BLaER1 treated with 17β-estradiol and CSF1 and Interleukin-3, amounts not matched to agents 10 nM and 100 nM (cell line): Measurements from ENCODE around the gene KCNK18.

Experiments
- H3K27ac ChIP-seq, 11 experiments: shearing (Covaris generic); formaldehyde crosslinking; 2 replicates each; pipeline ENCODE4 v1.8.1; 2022
- H3K27me3 ChIP-seq, 11 experiments: shearing (Covaris generic); formaldehyde crosslinking; 2 replicates each; pipeline ENCODE4 v1.8.1; 2022
- H3K36me3 ChIP-seq, 11 experiments: shearing (Covaris generic); formaldehyde crosslinking; 2 replicates each; pipeline ENCODE4 v1.8.1; 2022
- H3K4me1 ChIP-seq, 10 experiments: shearing (Covaris generic); formaldehyde crosslinking; 2 replicates each; pipeline ENCODE4 v1.8.1; 2022
- H3K4me2 ChIP-seq, 11 experiments: shearing (Covaris generic); formaldehyde crosslinking; 2 replicates each; pipeline ENCODE4 v1.8.1; 2022
- H3K4me3 ChIP-seq, 10 experiments: shearing (Covaris generic); formaldehyde crosslinking; 2 replicates each; pipeline ENCODE4 v1.8.1; 2022
- H3K9ac ChIP-seq, 11 experiments: shearing (Covaris generic); formaldehyde crosslinking; 2 replicates each; pipeline ENCODE4 v1.8.1; 2022
- H3K9me3 ChIP-seq, 11 experiments: shearing (Covaris generic); formaldehyde crosslinking; replicated peaks in 1 of 11; 2 replicates each; pipeline ENCODE4 v1.8.1; 2022
- H4K20me1 ChIP-seq, 11 experiments: shearing (Covaris generic); formaldehyde crosslinking; 2 replicates each; pipeline ENCODE4 v1.8.1; 2022
- Cebpa-rat ChIP-seq, 11 experiments: shearing (Covaris generic); IDR thresholded peaks; 2 replicates each; pipeline ENCODE4 v1.8.1; 2022

Gene KCNK18

GRCh38 chr10:117249493-117250093 lies 52.3 kb downstream of the KCNK18 start:
- H3K27ac ChIP-seq: no peak overlapping the region
- H3K4me2 ChIP-seq: no peak overlapping the region
- H3K4me1 ChIP-seq: peaks cover 0 to 5% (median 0%) of the 10 kb centered on the region in 10 experiments; a peak in 1 of 20 replicates
- H3K36me3 ChIP-seq: no peaks in the 10 kb centered on the region
- H3K27me3 ChIP-seq: no peaks in the 10 kb centered on the region
- no peak overlapping the region for H3K4me3 ChIP-seq
- no peaks in the 10 kb centered on the region for H4K20me1 ChIP-seq
- no peaks in the 10 kb centered on the region for H3K9me3 ChIP-seq
- TF ChIP-seq Cebpa-rat (IDR thresholded peaks at IDR 0.05): no peak
- H3K9ac ChIP-seq: no peak overlapping the region

GRCh38 chr10:117250411-117250810 lies 53.1 kb downstream of the KCNK18 start:
- no peak overlapping the region for H3K9ac ChIP-seq
- no peaks in the 10 kb centered on the region for H3K9me3 ChIP-seq
- no peak for TF ChIP-seq Cebpa-rat (IDR thresholded peaks at IDR 0.05)
- peaks cover 0 to 5% (median 0%) of the 10 kb centered on the region in 10 experiments; a peak in 1 of 20 replicates for H3K4me1 ChIP-seq
- no peak overlapping the region for H3K4me3 ChIP-seq
- no peaks in the 10 kb centered on the region for H3K36me3 ChIP-seq
- no peaks in the 10 kb centered on the region for H3K27me3 ChIP-seq
- H3K4me2 ChIP-seq: no peak overlapping the region
- no peak overlapping the region for H3K27ac ChIP-seq
- H4K20me1 ChIP-seq: no peaks in the 10 kb centered on the region

- H3K27me3 ChIP-seq: no peaks in the 10 kb centered on the region
- no peak overlapping the region for H3K4me3 ChIP-seq
- peaks cover 0 to 5% (median 2%) of the 10 kb centered on the region in 10 experiments; a peak in 10 of 20 replicates for H3K4me1 ChIP-seq
- H3K27ac ChIP-seq: no peak overlapping the region
- no peak for TF ChIP-seq Cebpa-rat (IDR thresholded peaks at IDR 0.05)
- no peaks in the 10 kb centered on the region for H3K36me3 ChIP-seq
- H3K9ac ChIP-seq: no peak overlapping the region
- no peaks in the 10 kb centered on the region for H4K20me1 ChIP-seq
- no peak overlapping the region for H3K4me2 ChIP-seq
- H3K9me3 ChIP-seq: no peaks in the 10 kb centered on the region
Observed at GRCh38 chr10:117253908-117254307, 56.6 kb downstream of the KCNK18 start.

- Histone ChIP-seq H3K4me1 (peaks cover 0 to 7% (median 5%) of the 10 kb centered on the region in 10 experiments; a peak in 15 of 20 replicates), H3K4me2 (no peak overlapping the region), H4K20me1 (no peaks in the 10 kb centered on the region), H3K4me3 (no peak overlapping the region), H3K9me3 (no peaks in the 10 kb centered on the region), H3K27ac (no peak overlapping the region), H3K27me3 (no peaks in the 10 kb centered on the region), H3K9ac (no peak overlapping the region), H3K36me3 (no peaks in the 10 kb centered on the region)
- TF ChIP-seq Cebpa-rat (IDR thresholded peaks at IDR 0.05): no peak
Observed at GRCh38 chr10:117254338-117254737, 57.0 kb downstream of the KCNK18 start.

- H3K27me3 ChIP-seq: no peaks in the 10 kb centered on the region
- no peak for TF ChIP-seq Cebpa-rat (IDR thresholded peaks at IDR 0.05)
Observed at GRCh38 chr10:117254774-117255735, 57.8 kb downstream of the KCNK18 start.

GRCh38 chr10:117255835-117256460 lies 58.7 kb downstream of the KCNK18 start:
- H4K20me1 ChIP-seq: no peaks in the 10 kb centered on the region
- H3K9ac ChIP-seq: no peak overlapping the region
- no peak for TF ChIP-seq Cebpa-rat (IDR thresholded peaks at IDR 0.05)
- no peak overlapping the region for H3K27ac ChIP-seq
- H3K9me3 ChIP-seq: no peaks in the 10 kb centered on the region
- no peaks in the 10 kb centered on the region for H3K27me3 ChIP-seq
- H3K4me3 ChIP-seq: no peak overlapping the region
- no peaks in the 10 kb centered on the region for H3K36me3 ChIP-seq
- no peak overlapping the region for H3K4me2 ChIP-seq
- peaks cover 0 to 23% (median 6%) of the 10 kb centered on the region in 10 experiments; a peak in 14 of 20 replicates for H3K4me1 ChIP-seq

More at GRCh38 chr10:117254774-117255735, 57.8 kb downstream of the KCNK18 start:
- Histone ChIP-seq H3K27ac (no peak overlapping the region), H3K9me3 (no peaks in the 10 kb centered on the region), H3K4me2 (no peak overlapping the region), H3K4me3 (no peak overlapping the region), H4K20me1 (no peaks in the 10 kb centered on the region), H3K36me3 (no peaks in the 10 kb centered on the region), H3K9ac (no peak overlapping the region), H3K4me1 (peaks cover 0 to 14% (median 6%) of the 10 kb centered on the region in 10 experiments; a peak in 14 of 20 replicates)

GRCh38 chr10:117256910-117257309 lies 59.6 kb downstream of the KCNK18 start:
- Histone ChIP-seq H3K36me3 (no peaks in the 10 kb centered on the region), H4K20me1 (no peaks in the 10 kb centered on the region), H3K4me3 (no peak overlapping the region), H3K4me2 (no peak overlapping the region), H3K9me3 (no peaks in the 10 kb centered on the region), H3K27me3 (no peaks in the 10 kb centered on the region), H3K27ac (no peak overlapping the region), H3K9ac (no peak overlapping the region), H3K4me1 (peaks cover 0 to 26% (median 6%) of the 10 kb centered on the region in 10 experiments; a peak in 14 of 20 replicates)
- peak in 2 of 11 experiments; percentile 17 to 37; a peak in 1 of 22 replicates for TF ChIP-seq Cebpa-rat (IDR thresholded peaks at IDR 0.05)

- Histone ChIP-seq H3K9me3 (no peaks in the 10 kb centered on the region), H3K36me3 (no peaks in the 10 kb centered on the region)
- no peak for TF ChIP-seq Cebpa-rat (IDR thresholded peaks at IDR 0.05)
Observed at GRCh38 chr10:117257721-117258120, 60.4 kb downstream of the KCNK18 start.

GRCh38 chr10:117259279-117259678 lies 62.0 kb downstream of the KCNK18 start:
- no peak overlapping the region for H3K4me3 ChIP-seq
- H3K4me2 ChIP-seq: peak overlapping the region in 10 of 11 experiments; percentile 1 to 59 (median 25); a peak in 9 of 22 replicates
- H3K9me3 ChIP-seq: no peaks in the 10 kb centered on the region
- H3K27me3 ChIP-seq: no peaks in the 10 kb centered on the region
- no peaks in the 10 kb centered on the region for H3K36me3 ChIP-seq
- H3K9ac ChIP-seq: no peak overlapping the region
- no peak for TF ChIP-seq Cebpa-rat (IDR thresholded peaks at IDR 0.05)
- peaks cover 0 to 26% (median 6%) of the 10 kb centered on the region in 10 experiments; a peak in 14 of 20 replicates for H3K4me1 ChIP-seq
- H3K27ac ChIP-seq: no peak overlapping the region
- no peaks in the 10 kb centered on the region for H4K20me1 ChIP-seq

More at GRCh38 chr10:117257721-117258120, 60.4 kb downstream of the KCNK18 start:
- H3K27ac ChIP-seq: no peak overlapping the region
- no peak overlapping the region for H3K4me2 ChIP-seq
- no peaks in the 10 kb centered on the region for H3K27me3 ChIP-seq
- H3K9ac ChIP-seq: no peak overlapping the region
- peaks cover 0 to 26% (median 6%) of the 10 kb centered on the region in 10 experiments; a peak in 14 of 20 replicates for H3K4me1 ChIP-seq
- H3K4me3 ChIP-seq: no peak overlapping the region
- no peaks in the 10 kb centered on the region for H4K20me1 ChIP-seq
